PFSK-1 (cell line): ENCODE results near the gene APBA2.

Experiments used
- FOXP2 ChIP-seq: optimal IDR thresholded peaks from 2 replicates; pipeline ENCODE3; 2011; ENCODE audit warnings: borderline replicate concordance, control low read depth, inconsistent platforms; ENCODE audit not compliant: insufficient read depth; ENCODE audit errors: extremely low read length, extremely low read depth
- POLR2AphosphoS5 ChIP-seq: IDR thresholded peaks from 2 replicates; pipeline ENCODE4 v1.6.1; 2012; ENCODE audit warnings: low read depth, mild to moderate bottlenecking, control low read depth, low read length, moderate library complexity
- SIN3A ChIP-seq: IDR thresholded peaks from 2 replicates; pipeline ENCODE4 v1.6.1; 2012; ENCODE audit warnings: mild to moderate bottlenecking, low read length, moderate library complexity, borderline replicate concordance; ENCODE audit not compliant: insufficient read depth
- TAF1 ChIP-seq: IDR thresholded peaks from 2 replicates; pipeline ENCODE4 v1.6.1; 2012; ENCODE audit warnings: low read length, control low read depth, borderline replicate concordance; ENCODE audit not compliant: insufficient read depth
- TF ChIP-seq, protein P1 (sequence below), 2 experiments: IDR thresholded peaks; 2 replicates each; pipeline versions ENCODE4 v1.6.1 to v1.8.0; 2011 to 2012; ENCODE audit warnings: low read depth in 2 of 2, low read length in 2 of 2, control low read depth in 1 of 2, inconsistent platforms in 1 of 2, mild to moderate bottlenecking in 1 of 2, moderate library complexity in 1 of 2; ENCODE audit not compliant: insufficient read depth in 1 of 2

The APBA2 gene

DNA sequence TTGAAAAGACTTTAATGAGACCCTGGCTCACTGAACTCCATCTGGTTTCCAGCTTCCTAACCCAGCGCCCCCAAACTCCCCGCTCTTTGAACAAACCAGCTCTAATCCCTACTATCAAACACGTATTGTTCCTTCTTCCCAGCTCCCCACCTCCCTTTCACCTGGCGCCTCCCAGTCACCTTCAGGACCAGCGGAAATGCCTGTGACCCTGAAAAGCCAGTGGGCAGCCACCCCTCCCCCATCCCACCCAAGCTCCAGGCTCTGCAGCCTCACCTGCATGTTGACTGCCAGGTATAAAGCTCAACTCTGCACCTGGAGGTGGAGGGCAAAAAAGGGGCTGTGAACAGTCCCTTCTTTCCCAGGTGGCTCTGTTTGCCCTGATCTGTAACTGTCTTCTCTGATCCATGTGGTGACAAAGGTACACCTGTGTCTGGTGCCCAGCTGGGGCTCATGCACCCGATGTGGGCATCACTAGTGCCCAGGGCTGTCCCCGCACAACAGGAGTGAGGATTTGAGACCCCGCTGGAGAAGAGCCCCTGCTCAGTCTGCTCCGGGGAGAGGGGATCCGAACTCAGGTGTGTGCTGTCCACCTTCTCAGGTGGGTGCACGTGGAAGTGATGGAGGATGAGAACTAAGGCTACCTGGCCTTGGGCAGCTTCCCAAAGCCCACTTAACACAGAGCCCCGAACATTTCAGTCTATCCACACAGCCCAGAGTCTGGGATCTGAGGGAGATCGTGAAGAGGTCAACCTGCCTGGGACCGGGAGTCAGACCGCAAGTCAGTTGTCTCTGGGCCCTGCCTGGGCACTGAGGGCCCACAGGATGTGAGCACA, 254.9 kb downstream of the APBA2 start:
- TF ChIP-seq POLR2AphosphoS5 (no peak), FOXP2 (no peak), SIN3A (no peak)
- TF ChIP-seq, protein P1, sequence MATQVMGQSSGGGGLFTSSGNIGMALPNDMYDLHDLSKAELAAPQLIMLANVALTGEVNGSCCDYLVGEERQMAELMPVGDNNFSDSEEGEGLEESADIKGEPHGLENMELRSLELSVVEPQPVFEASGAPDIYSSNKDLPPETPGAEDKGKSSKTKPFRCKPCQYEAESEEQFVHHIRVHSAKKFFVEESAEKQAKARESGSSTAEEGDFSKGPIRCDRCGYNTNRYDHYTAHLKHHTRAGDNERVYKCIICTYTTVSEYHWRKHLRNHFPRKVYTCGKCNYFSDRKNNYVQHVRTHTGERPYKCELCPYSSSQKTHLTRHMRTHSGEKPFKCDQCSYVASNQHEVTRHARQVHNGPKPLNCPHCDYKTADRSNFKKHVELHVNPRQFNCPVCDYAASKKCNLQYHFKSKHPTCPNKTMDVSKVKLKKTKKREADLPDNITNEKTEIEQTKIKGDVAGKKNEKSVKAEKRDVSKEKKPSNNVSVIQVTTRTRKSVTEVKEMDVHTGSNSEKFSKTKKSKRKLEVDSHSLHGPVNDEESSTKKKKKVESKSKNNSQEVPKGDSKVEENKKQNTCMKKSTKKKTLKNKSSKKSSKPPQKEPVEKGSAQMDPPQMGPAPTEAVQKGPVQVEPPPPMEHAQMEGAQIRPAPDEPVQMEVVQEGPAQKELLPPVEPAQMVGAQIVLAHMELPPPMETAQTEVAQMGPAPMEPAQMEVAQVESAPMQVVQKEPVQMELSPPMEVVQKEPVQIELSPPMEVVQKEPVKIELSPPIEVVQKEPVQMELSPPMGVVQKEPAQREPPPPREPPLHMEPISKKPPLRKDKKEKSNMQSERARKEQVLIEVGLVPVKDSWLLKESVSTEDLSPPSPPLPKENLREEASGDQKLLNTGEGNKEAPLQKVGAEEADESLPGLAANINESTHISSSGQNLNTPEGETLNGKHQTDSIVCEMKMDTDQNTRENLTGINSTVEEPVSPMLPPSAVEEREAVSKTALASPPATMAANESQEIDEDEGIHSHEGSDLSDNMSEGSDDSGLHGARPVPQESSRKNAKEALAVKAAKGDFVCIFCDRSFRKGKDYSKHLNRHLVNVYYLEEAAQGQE (IDR thresholded peaks at IDR 0.05; ENCODE audit: insufficient read depth in 1 of 2, low read depth in 2 of 2, low read length in 2 of 2) = no peak

DNA sequence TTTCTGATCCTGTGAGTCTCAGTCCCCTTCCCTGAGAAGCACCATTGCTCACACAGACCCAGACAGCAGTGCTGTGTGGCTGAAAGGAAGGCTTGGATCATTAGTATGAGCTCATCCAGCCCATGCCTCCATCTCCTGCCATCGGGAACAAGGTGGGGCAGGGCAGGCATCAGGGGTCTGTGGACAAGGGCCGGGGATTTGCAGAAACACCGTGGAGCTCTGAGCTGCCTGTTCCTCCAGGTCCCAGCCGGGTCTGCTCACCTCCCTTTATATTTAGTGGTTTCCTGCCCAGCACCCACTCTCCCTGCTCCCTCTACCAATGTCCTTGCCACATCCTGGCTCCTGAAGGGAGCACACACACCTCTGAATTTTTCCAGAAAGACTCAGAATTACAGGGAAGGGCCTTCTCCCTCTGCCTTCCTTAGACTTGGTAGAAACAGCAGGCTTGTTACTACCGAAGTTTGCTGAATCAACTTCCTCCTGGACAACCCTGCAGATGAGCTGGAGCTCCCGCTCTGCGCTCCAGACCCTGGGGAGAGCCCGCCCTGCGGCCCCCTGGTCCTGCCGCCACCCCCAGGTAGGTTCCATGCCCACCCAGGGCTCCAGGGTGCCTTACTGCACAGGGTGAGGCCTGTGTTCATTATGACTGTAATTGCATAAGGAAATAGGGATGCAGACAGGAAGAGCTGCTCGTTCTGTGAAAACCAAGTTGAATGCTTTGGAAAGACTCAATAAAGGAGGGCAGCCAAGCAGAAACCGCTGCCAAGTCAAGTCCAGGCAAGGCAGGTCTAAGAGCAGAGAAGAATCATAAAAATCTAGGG, 255.7 kb downstream of the APBA2 start:
- TF ChIP-seq TAF1 = no peak
- no peak for TF ChIP-seq FOXP2
- TF ChIP-seq, protein P1 (IDR thresholded peaks at IDR 0.05; ENCODE audit: insufficient read depth in 1 of 2, low read depth in 2 of 2, low read length in 2 of 2) = no peak
- TF ChIP-seq POLR2AphosphoS5 = no peak
- TF ChIP-seq SIN3A = no peak

DNA sequence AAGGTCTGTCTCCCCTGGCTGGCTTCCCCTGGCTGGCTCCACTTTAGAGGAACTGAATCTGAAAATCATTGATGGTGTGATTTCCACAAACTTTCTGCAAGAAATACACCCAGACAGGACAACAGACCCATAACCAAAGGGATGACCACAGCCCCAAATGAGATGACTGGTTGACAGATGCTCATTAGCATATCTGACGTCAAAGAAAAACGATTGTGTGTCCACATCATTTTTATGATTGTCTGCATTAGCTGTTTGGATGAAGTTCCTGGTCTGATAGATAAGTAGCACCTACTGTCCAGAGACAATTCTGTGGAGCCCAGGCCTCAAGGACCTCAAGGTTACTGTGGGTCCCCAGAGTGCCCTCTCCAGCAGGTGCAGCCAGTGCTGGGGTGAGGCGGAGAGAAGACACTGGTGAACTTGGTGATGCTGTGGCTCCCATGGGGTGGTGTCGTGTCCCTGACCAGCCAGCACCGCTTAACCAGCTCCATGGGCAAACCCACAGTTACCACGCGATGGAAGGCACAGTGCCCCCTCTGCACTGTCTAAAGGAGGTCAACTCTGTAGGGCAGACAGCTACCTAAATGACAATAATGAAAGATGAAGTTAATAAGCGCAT, 256.5 kb downstream of the APBA2 start:
- TF ChIP-seq POLR2AphosphoS5 (no peak), SIN3A (no peak), TAF1 (no peak), FOXP2 (no peak)
- TF ChIP-seq, protein P1 (IDR thresholded peaks at IDR 0.05; ENCODE audit: insufficient read depth in 1 of 2, low read depth in 2 of 2, low read length in 2 of 2) = no peak

DNA sequence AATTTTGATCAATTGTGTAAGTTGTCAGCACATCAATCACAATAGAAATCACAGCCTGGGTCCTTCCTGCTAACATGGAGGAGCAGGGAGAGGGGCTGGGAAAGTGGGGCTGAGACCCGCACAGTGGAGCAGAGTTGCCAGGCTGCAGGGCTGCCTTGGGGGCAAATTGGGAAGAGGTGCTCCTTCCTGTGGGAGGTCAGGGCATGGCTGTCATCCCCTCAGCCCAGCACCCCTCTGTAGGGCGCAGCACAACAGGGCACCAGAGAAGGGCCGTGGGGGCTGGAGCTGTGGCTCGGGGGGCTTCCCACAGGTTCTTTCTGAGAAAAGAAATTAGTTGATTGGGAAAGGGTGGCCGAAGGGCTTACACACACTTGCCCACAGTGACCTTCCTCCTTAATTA, 257.5 kb downstream of the APBA2 start:
- TF ChIP-seq, protein P1 (IDR thresholded peaks at IDR 0.05; ENCODE audit: insufficient read depth in 1 of 2, low read depth in 2 of 2, low read length in 2 of 2) = no peak
- TF ChIP-seq TAF1 (no peak), SIN3A (no peak), FOXP2 (no peak), POLR2AphosphoS5 (no peak)
